ENCODE results near the gene LSM4. TPM values are rescaled to one million over a fixed set of nuclear protein-coding genes. Genes with fewer than 3 reads are reported as not detected.

LSM4 gene
- total and polyA plus RNA-seq, 2 experiments from 2014 or later: 591 to 637 TPM

DNA sequence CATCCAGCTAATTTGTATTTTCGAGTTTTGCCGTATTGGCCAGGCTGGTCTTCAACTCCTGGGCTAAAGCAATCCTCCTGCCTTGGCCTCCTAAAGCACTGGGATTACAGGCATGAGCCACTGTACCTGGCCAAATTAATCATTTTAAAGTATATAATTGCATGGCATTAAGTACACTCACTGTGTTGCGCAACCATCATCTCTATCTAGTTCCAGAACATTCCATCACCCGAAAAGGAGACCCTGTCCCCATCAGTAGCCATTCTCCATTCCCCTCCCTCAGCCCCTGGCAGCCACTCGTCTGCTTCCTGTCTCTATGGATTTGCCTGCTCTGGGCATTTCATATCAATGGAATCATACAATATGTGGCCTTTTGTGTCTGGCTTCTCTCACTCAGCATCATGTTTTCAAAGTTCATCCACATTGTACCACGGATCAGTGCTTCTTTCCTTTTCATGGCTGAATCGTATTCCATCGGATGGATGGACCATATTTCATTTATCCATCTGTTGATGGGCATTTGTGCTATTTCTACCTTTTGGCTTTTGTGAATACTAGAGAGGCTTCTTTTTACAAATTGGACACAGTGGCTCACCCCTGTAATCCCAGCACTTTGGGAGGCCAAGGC is 30.6 kb upstream of the LSM4 start:
- H3K79me2 ChIP-seq (replicated peaks; ENCODE audit: insufficient read depth): no peaks in the 10 kb centered on the region
- Mint-ChIP-seq H3K27ac (no peak overlapping the region), H3K4me1 (no peaks in the 10 kb centered on the region), H3K9me3 (no peaks in the 10 kb centered on the region; the same call in 2 of the 3 replicates), H3K27me3 (ENCODE audit: insufficient read depth, low read depth, poor library complexity) (peaks cover 5% of the 10 kb centered on the region), H3K4me3 (no peak overlapping the region), H3K36me3 (ENCODE audit: low read depth) (peaks cover 51% of the 10 kb centered on the region)
- H3F3A ChIP-seq (replicated peaks; ENCODE audit: low read depth): peaks cover 8% of the 10 kb centered on the region
- ATAC-seq: no peak
- no peak for DNase-seq (ENCODE audit: low spot score)
- H2AFZ ChIP-seq: no peak overlapping the region
- H3K9me2 ChIP-seq (ENCODE audit: insufficient read depth): no peaks in the 10 kb centered on the region
- no peaks in the 10 kb centered on the region for H4K20me1 ChIP-seq (replicated peaks; ENCODE audit: insufficient read depth)
- H3K4me1 ChIP-seq (ENCODE audit: insufficient read depth): no peaks in the 10 kb centered on the region
- H3K36me3 ChIP-seq (ENCODE audit: insufficient read depth): 0 out of 2 replicates have a peak, but pooled peaks cover 3% of the 10 kb centered on the region
- H3K4me3 ChIP-seq: no peak overlapping the region
- H3K27me3 ChIP-seq (ENCODE audit: insufficient read depth): no peaks in the 10 kb centered on the region
- TF ChIP-seq EZH2phosphoT487 (IDR thresholded peaks at IDR 0.05; ENCODE audit: unreplicated experiment) (no peak), JUNB (IDR thresholded peaks at IDR 0.05; ENCODE audit: unreplicated experiment) (no peak), NANOG (IDR thresholded peaks at IDR 0.05; ENCODE audit: borderline replicate concordance) (no peak), ETS1 (IDR thresholded peaks at IDR 0.05) (no peak), ZNF462 (CRISPR knock-in tag; IDR thresholded peaks at IDR 0.05) (no peak), POLR2AphosphoS5 (IDR thresholded peaks at IDR 0.05; ENCODE audit: low read depth) (no peak)
- TF ChIP-seq, protein P1, sequence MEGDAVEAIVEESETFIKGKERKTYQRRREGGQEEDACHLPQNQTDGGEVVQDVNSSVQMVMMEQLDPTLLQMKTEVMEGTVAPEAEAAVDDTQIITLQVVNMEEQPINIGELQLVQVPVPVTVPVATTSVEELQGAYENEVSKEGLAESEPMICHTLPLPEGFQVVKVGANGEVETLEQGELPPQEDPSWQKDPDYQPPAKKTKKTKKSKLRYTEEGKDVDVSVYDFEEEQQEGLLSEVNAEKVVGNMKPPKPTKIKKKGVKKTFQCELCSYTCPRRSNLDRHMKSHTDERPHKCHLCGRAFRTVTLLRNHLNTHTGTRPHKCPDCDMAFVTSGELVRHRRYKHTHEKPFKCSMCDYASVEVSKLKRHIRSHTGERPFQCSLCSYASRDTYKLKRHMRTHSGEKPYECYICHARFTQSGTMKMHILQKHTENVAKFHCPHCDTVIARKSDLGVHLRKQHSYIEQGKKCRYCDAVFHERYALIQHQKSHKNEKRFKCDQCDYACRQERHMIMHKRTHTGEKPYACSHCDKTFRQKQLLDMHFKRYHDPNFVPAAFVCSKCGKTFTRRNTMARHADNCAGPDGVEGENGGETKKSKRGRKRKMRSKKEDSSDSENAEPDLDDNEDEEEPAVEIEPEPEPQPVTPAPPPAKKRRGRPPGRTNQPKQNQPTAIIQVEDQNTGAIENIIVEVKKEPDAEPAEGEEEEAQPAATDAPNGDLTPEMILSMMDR (conservative IDR thresholded peaks at IDR 0.05; ENCODE audit: low read depth in 2 of 2): no peak
- TF ChIP-seq, protein P2, sequence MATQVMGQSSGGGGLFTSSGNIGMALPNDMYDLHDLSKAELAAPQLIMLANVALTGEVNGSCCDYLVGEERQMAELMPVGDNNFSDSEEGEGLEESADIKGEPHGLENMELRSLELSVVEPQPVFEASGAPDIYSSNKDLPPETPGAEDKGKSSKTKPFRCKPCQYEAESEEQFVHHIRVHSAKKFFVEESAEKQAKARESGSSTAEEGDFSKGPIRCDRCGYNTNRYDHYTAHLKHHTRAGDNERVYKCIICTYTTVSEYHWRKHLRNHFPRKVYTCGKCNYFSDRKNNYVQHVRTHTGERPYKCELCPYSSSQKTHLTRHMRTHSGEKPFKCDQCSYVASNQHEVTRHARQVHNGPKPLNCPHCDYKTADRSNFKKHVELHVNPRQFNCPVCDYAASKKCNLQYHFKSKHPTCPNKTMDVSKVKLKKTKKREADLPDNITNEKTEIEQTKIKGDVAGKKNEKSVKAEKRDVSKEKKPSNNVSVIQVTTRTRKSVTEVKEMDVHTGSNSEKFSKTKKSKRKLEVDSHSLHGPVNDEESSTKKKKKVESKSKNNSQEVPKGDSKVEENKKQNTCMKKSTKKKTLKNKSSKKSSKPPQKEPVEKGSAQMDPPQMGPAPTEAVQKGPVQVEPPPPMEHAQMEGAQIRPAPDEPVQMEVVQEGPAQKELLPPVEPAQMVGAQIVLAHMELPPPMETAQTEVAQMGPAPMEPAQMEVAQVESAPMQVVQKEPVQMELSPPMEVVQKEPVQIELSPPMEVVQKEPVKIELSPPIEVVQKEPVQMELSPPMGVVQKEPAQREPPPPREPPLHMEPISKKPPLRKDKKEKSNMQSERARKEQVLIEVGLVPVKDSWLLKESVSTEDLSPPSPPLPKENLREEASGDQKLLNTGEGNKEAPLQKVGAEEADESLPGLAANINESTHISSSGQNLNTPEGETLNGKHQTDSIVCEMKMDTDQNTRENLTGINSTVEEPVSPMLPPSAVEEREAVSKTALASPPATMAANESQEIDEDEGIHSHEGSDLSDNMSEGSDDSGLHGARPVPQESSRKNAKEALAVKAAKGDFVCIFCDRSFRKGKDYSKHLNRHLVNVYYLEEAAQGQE (IDR thresholded peaks at IDR 0.05; ENCODE audit: unreplicated experiment): no peak
- H3K4me2 ChIP-seq: no peak overlapping the region
- H3K27ac ChIP-seq (ENCODE audit: low read depth): no peak overlapping the region

All from GM23338 (cell line).